ENCODE results near the gene KCNQ1. TPM values are rescaled to one million over a fixed set of nuclear protein-coding genes. Genes with fewer than 3 reads are reported as not detected.
A peak's percentile ranks its signal among the peaks of the same experiment; 100 is the strongest.

KCNQ1 gene
- total and polyA plus RNA-seq, 9 of the 15 experiments (the other 6 are each of a cell fraction or from before 2014, with no cell fraction given), result 0.44 TPM; not detected in 8

- TF ChIP-seq TBP (optimal IDR thresholded peaks at IDR 0.05; ENCODE audit: low read depth, low read length) (peak; percentile 44), DIDO1 (tag; IDR thresholded peaks at IDR 0.05; ENCODE audit: low read depth) (no peak), HSF4 (CRISPR knock-in tag; IDR thresholded peaks at IDR 0.05; ENCODE audit: borderline replicate concordance) (no peak), ZNF696 (CRISPR knock-in tag; conservative IDR thresholded peaks at IDR 0.05) (no peak), L3MBTL2 (IDR thresholded peaks at IDR 0.05) (peak; percentile 89), NR2C2 (CRISPR knock-in tag; IDR thresholded peaks at IDR 0.05) (no peak), NR2C2 (tag; IDR thresholded peaks at IDR 0.05) (no peak), GABPB1 (CRISPR knock-in tag; IDR thresholded peaks at IDR 0.05) (peak; percentile 73), TEAD2 (tag; IDR thresholded peaks at IDR 0.05) (no peak), GTF2A2 (tag; IDR thresholded peaks at IDR 0.05) (no peak), ZNF124 (CRISPR knock-in tag; IDR thresholded peaks at IDR 0.05) (no peak), ARID3A (IDR thresholded peaks at IDR 0.05; ENCODE audit: borderline replicate concordance, low read depth, low read length) (no peak), TGIF2 (CRISPR knock-in tag; IDR thresholded peaks at IDR 0.05) (no peak), VEZF1 (CRISPR knock-in tag; IDR thresholded peaks at IDR 0.05) (peak; percentile 99), TSC22D4 (tag; IDR thresholded peaks at IDR 0.05) (no peak), RREB1 (CRISPR knock-in tag; IDR thresholded peaks at IDR 0.05) (no peak), ZNF280B (CRISPR knock-in tag; IDR thresholded peaks at IDR 0.05) (no peak), DDX20 (tag; IDR thresholded peaks at IDR 0.05; ENCODE audit: low read depth) (no peak)
Observed at GRCh38 chr11:2890466-2891294, 445.9 kb downstream of the KCNQ1 start (continued).
